Fibroblast of the aortic adventitia (primary cell): ENCODE measurements around the gene GATD1. TPM values are rescaled to one million over a fixed set of nuclear protein-coding genes. Genes with fewer than 3 reads are reported as not detected.
A peak's percentile ranks its signal among the peaks of the same experiment; 100 is the strongest.

Experiments
- DNase-seq: peaks from one replicate; pipeline ENCODE4 v3.0.0-alpha.2; 2010; ENCODE audit warnings: low read depth
- H3K4me3 ChIP-seq: 2 replicates; pipeline ENCODE4 v1.5.1; 2011; ENCODE audit warnings: low read depth, mild to moderate bottlenecking, control low read depth, low read length, moderate library complexity
- CTCF ChIP-seq: IDR thresholded peaks from 2 replicates; pipeline ENCODE4 v1.5.1; 2011; ENCODE audit warnings: mild to moderate bottlenecking, low read length, control low read depth, inconsistent platforms; ENCODE audit not compliant: insufficient read depth
- total RNA-seq: library from RNA; depleted of rRNA; stranded (reverse); fragments of >200 nt; gene quantifications from 2 replicates; pipeline ENCODE4 v1.2.3, GENCODE V29; 2012; ENCODE audit warnings: low replicate concordance

Gene GATD1
- total RNA-seq, 1 donor, result 40.6 TPM

GRCh38 chr11:786235-787083, 9.2 kb upstream of the GATD1 start:
- no peak overlapping the region for H3K4me3 ChIP-seq
- no peak for TF ChIP-seq CTCF
- DNase-seq, result no peak

GRCh38 chr11:783581-784015, 6.3 kb upstream of the GATD1 start:
- TF ChIP-seq CTCF, result peak; percentile 94
- peak; percentile 93 for DNase-seq
- H3K4me3 ChIP-seq, result no peak overlapping the region

DNA sequence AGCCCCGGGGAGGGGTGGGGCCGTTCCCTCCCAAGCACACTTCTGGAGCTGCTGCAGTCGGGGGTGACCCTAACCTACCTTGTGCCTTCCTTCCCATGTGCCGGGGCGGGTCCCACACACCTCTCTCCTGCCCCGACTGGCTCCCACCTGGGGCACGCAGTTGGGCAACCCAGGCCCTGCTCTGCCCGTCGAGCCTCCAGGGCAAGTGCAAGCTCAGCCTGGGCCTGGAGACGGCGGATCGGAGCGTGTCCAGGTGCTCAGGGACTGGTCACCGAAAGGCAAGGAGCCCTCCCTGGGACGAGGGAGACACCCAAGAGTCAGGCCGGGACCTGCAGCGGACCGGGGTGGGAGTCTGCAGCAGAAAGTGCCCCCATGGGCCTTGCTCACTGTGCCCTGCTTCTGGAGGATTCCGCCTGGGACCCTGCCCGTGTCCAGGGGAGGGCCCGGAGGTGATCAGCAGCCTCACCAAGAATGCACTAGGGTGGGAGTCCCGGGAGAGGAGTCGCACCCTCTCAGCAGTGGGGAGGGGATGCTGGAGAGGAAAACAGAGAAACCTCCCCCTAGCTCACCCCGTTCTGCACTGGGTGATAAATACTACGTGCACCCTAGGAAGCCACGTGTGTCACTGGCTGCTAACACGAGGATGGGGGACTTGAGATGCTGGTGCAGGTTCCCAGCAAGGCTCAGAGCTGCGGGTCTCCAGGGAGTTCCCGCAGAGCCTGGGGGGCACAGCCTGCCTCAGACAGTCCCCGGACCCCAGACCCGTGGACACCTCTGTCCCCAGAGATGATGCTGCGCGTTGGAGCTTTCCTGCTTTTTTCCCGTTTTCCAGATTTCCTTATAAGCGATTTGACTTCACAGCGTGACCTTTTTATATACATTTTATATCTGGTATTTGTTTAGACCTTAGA, 5.2 kb upstream of the GATD1 start:
- no peak for TF ChIP-seq CTCF
- H3K4me3 ChIP-seq, result no peak overlapping the region
- DNase-seq, result no peak

- TF ChIP-seq CTCF, result no peak
- DNase-seq, result no peak
Measured at GRCh38 chr11:779955-780532, 2.8 kb upstream of the GATD1 start.

DNA sequence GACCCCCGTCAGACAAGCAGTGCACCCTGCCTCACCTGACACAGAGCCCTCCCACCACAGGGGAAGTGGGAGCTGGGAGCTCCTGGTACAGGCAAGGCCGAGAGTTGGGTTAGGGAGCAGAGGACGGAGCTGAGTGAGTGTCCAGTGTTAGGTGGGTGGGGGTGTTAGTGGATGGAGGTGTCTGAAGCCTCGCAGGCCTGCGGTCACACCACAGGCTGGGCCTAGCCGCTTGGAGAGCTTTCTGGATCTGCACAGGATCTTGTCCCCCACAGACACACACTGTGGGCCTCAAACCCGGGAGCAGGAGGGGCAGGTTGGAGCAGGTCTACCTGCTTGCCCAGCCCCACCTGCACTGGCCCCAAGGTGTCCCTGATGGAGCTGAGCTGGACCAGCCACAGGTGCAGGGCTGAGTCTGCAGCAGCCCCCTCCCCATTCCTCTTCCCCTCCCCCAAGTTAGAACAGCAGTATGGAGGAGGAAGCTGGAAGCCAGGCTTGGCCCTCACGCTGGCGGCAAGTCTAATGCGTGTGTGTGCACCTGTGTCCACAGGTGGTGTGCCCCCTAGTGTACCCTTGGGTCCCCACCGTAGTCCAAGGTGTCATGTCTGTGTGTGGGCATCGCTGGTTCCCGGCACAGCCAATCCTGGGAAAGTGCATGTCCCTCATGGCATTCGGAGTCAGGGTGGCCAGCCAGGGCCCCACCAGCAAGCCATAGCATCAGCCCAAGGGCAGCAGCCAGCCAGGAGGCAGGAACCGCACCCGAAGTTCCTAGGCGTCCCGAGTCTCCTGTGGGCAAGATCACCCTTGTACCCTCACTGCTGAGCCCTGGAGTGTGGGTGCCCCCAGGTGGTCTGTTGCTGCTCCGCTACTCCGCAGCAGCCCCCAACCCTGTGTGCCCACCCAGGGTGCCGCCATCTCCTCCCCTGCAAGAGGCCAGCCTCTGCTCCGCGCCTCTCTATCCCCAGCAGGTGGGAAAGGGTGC, 2.0 kb upstream of the GATD1 start:
- no peak for TF ChIP-seq CTCF
- H3K4me3 ChIP-seq, result no peak overlapping the region
- DNase-seq, result no peak

More at GRCh38 chr11:779955-780532, 2.8 kb upstream of the GATD1 start:
- no peak overlapping the region for H3K4me3 ChIP-seq
